ENCODE results near the gene RHO.

DNA sequence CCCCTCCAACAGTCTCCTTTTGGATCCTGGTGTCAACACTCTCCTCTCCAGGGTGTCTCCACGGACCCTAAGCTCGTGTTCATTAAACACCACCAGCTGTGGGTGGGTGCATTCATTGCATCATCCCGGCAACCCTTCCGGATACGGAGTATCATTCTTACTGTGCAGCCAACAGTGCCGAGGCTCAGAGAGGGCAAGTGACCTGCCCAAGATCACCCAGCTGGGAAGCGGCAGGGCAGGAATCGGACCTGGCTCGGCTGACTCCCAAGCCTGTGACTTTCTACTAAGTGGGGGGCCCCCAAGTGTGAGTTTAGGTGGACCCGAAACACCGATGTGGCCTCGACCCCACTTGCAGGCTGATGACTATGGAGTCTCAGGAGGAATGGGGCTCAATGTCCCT, 34.9 kb downstream of the RHO start:
- TF ChIP-seq, protein P1, sequence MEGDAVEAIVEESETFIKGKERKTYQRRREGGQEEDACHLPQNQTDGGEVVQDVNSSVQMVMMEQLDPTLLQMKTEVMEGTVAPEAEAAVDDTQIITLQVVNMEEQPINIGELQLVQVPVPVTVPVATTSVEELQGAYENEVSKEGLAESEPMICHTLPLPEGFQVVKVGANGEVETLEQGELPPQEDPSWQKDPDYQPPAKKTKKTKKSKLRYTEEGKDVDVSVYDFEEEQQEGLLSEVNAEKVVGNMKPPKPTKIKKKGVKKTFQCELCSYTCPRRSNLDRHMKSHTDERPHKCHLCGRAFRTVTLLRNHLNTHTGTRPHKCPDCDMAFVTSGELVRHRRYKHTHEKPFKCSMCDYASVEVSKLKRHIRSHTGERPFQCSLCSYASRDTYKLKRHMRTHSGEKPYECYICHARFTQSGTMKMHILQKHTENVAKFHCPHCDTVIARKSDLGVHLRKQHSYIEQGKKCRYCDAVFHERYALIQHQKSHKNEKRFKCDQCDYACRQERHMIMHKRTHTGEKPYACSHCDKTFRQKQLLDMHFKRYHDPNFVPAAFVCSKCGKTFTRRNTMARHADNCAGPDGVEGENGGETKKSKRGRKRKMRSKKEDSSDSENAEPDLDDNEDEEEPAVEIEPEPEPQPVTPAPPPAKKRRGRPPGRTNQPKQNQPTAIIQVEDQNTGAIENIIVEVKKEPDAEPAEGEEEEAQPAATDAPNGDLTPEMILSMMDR (conservative IDR thresholded peaks at IDR 0.05; ENCODE audit: low read length), result no peak
- TF ChIP-seq EZH2phosphoT487 (IDR thresholded peaks at IDR 0.05; ENCODE audit: borderline replicate concordance), result no peak
